Muscle layer of colon (tissue), 2 donors: Measurements from ENCODE around the gene LITAFD.
"Not testable (repeated sequence)": the region's sequence is repeated elsewhere in the genome, so short reads cannot be mapped to it uniquely, and the experiment has no call there.

ENCODE experiments used
- H3K27ac ChIP-seq: one replicate; pipeline ENCODE4 v1.7.0; 2013; ENCODE audit warnings: low read depth, mild to moderate bottlenecking, low read length, moderate library complexity
- H3K27me3 ChIP-seq, 2 donors: one replicate each; pipeline ENCODE4 v1.7.0; 2013; ENCODE audit warnings: low read length in 2 of 2, mild to moderate bottlenecking in 2 of 2; ENCODE audit not compliant: insufficient read depth in 2 of 2, control insufficient read depth in 1 of 2
- H3K36me3 ChIP-seq: one replicate; pipeline ENCODE4 v1.7.0; 2013; ENCODE audit warnings: mild to moderate bottlenecking, low read length; ENCODE audit not compliant: insufficient read depth
- H3K4me1 ChIP-seq: one replicate; pipeline ENCODE4 v1.7.0; 2013; ENCODE audit warnings: mild to moderate bottlenecking, low read length; ENCODE audit not compliant: insufficient read depth
- H3K4me3 ChIP-seq, 2 donors: one replicate each; pipeline ENCODE4 v1.7.0; 2013; ENCODE audit warnings: low read length in 2 of 2, low read depth in 1 of 2, mild to moderate bottlenecking in 1 of 2, moderate library complexity in 1 of 2
- H3K9ac ChIP-seq: one replicate; pipeline ENCODE4 v1.7.0; 2013; ENCODE audit warnings: low read length
- H3K9me3 ChIP-seq: one replicate; pipeline ENCODE4 v1.7.0; 2013; ENCODE audit warnings: mild to moderate bottlenecking, low read length
- donor health status: abdominal sarcoma.
- donor health status: Adenocarcinoma of cecum.

Gene LITAFD

DNA sequence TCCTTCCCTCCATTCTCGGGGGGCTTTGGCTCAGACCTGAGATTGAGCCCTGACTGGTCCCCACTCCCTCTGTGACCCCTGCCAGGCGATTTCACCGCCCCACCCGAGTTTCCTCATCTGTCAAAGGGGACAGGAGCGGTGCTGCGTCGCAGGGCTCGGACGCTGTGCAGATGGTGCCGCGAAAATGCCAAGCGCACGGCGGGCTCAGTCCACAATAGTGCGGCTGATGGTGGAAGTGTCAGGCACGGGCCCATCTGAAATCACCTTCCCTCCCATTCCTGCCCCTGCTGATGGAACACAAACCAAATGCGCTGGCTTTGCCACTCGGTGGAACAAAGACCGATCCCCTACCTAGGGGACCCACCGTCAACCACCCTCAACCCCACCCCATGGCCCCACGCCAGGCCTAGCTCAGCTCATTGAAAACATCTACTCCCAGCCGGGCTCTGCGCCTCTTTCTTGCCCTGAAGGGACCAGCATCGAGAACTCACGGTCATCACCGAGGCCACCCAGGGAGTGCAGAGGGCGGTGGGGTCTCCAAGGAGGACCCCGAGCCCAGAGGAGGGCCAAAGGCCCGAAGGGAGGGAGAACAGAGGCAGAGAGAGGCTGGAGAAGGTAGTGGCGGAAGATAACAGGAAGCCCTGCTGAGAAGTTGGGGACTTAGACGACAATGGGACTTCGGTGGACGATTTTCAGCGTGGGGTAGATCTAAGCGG, 14.8 kb upstream of the LITAFD start:
- Histone ChIP-seq H3K4me1 (peaks cover 39% of the 10 kb centered on the region), H3K27me3 (peaks cover 0 to 14% of the 10 kb centered on the region in 2 donors), H3K9ac (peak overlapping the region; percentile 63), H3K36me3 (no peaks in the 10 kb centered on the region), H3K9me3 (no peaks in the 10 kb centered on the region), H3K27ac (peak overlapping the region; percentile 83), H3K4me3 (peak overlapping the region; percentile 73 to 76)

DNA sequence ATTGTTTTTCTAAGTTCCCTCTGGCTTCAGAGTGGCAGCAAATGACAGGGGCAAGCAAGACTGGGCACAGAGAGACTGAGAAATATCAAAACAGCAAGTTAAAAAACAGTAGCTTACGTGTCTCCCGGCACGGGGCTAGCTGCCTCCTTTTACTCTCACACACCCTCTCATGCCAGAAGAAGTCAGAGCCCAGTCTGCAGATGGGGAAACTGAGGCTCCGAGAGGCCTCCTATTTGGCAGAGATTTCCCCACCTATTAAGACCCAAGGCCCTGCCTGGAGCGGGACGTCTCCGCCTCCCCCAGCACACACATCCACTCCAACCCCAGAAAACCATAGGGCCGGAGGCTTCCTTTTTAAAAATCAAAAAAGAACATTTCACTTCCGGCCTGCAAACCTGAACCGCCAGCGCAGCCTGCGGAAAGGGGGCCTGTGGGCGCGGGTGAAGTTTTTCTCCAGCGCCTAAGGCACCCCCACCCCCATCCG, 14.2 kb upstream of the LITAFD start:
- H3K36me3 ChIP-seq: no peaks in the 10 kb centered on the region
- H3K4me1 ChIP-seq: peaks cover 33% of the 10 kb centered on the region
- H3K9ac ChIP-seq: peak overlapping the region; percentile 63
- no peaks in the 10 kb centered on the region for H3K9me3 ChIP-seq
- peak overlapping the region; percentile 83 for H3K27ac ChIP-seq
- H3K27me3 ChIP-seq: peaks cover 0 to 14% of the 10 kb centered on the region in 2 donors
- H3K4me3 ChIP-seq: peak overlapping the region; percentile 73 to 76

DNA sequence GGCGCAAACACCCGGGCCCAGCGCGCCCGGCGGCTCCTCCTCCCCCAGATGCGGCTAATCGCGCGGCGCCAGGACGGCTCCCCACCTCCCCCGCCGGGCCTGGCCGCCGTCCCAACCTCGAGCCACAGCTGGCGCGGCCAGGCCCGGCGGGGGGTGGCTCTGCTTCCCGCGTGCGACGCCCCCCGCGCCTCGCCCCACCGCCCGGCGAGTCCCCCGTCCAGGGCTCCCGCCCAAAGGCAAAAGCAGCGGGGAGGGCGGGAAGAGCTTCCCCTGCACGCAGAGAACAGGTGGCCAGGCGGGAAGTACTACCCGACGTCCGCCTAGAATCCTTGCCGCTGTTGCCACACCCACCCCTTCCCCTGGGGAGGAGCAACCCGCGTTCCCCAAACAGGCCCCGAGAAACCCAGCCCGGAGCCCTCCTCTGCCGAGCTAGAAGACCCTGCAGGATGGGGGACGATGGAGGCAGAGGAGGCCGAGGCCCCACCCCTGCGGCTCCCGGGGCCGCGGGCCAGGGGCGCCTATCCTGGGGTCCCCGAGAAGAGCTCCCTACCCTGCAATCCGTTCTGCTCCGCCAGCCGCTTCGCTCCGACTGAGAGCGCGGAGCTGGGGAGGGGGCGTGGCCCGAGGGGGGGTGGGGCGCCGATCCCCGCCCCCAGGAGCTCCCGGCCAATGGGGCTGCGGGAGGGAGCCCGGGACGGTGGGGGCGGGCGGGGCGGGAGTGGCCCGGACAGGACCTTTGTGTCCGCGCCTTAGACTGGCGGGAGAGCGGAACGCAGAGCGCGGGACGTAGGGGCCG, 13.5 kb upstream of the LITAFD start, which contains the start of gene CARHSP1:
CARHSP1 (minus strand) TSS at position 591 of the 796 bp plus-strand sequence. CDS start 9,678 bp downstream, outside the sequence.
- no peaks in the 10 kb centered on the region for H3K36me3 ChIP-seq
- peak within 1 kb of the TSS; percentile 73 to 76 for H3K4me3 ChIP-seq
- H3K27ac ChIP-seq: peak within 1 kb of the TSS; percentile 83
- H3K9me3 ChIP-seq: no peaks in the 10 kb centered on the region
- peaks cover 0 to 14% of the 10 kb centered on the region in 2 donors for H3K27me3 ChIP-seq
- peaks cover 33% of the 10 kb centered on the region for H3K4me1 ChIP-seq
- H3K9ac ChIP-seq: peak within 1 kb of the TSS; percentile 63

DNA sequence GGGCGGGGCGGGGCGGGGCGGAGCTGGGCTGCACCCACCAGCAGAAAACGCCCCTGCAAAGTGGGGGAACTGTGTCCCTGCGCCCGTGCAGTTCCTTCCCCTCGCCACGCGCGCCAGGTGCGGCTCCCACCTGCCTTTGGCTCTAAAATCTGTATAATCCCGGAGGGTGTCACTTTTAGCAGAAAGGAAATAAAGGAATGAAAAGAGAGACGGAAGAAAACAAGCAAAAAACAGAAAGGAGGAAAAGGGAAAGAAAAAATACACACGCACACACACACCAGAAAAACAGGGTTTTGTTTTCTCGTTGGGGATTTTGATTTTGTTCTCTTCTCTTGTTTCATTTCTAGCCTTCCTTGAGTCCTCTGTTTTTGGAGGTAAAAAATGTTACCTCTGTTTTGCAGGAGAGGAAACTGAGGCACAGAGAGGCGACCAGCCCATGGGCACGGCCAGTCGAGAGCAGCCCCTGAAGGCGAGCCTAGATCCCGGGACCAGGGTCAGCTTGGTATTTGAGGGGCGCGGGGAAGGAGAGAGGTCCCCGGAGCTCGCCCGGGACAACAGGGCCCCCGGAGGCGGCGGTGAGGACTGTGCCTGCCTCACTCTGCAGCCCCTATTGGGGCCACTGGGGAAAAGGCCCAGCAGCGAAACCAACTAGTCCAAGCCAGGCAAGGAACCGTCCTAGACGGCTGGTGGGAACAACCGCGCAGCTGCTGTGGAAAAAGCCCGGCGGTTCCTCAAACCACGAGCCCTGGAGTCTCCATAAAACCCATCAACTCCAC, 12.8 kb upstream of the LITAFD start:
- peaks cover 25% of the 10 kb centered on the region for H3K4me1 ChIP-seq
- no peak overlapping the region for H3K27ac ChIP-seq
- peaks cover 0 to 14% of the 10 kb centered on the region in 2 donors for H3K27me3 ChIP-seq
- H3K4me3 ChIP-seq: peak overlapping the region in 1 of 2 donors; percentile 9
- no peak overlapping the region for H3K9ac ChIP-seq
- H3K36me3 ChIP-seq: no peaks in the 10 kb centered on the region
- no peaks in the 10 kb centered on the region for H3K9me3 ChIP-seq

DNA sequence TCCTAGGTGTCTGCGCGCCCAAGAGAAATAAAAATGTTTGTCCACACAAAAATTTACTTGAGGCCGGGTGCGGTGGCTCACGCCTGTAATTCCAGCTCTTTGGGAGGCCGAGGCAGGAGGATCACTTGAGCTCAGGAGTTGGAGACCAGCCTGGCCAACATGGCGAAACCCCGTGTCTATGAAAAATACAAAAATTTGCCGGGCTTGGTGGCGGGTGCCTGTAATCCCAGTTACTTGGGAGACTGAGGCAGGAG, 12.2 kb upstream of the LITAFD start:
- not testable (repeated sequence) for H3K36me3 ChIP-seq, H3K27ac ChIP-seq, H3K9me3 ChIP-seq, H3K4me3 ChIP-seq, H3K9ac ChIP-seq
- peaks cover 0 to 14% of the 10 kb centered on the region in 2 donors for H3K27me3 ChIP-seq
- peaks cover 21% of the 10 kb centered on the region for H3K4me1 ChIP-seq

DNA sequence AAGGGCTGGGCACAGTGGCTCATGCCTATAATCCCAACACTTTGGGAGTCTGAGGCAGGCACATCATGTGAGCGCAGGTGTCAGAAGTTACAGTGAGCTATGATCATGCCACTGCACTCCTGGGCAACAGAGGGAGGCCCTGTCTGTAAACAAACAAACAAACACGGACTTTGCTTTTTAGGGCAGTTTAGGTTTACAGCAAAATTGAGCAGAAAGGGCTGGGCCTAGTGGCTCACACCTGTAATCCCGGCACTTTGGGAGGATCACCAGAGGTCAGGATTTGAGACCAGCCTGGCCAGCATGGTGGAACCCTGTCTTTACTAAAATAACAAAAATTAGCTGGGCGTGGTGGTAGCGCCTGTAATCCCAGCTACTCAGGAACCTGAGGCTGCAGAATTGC, 10.1 kb upstream of the LITAFD start:
- no peaks in the 10 kb centered on the region for H3K9me3 ChIP-seq
- no peak overlapping the region for H3K9ac ChIP-seq
- H3K36me3 ChIP-seq: no peaks in the 10 kb centered on the region
- H3K27me3 ChIP-seq: peaks cover 0 to 6% of the 10 kb centered on the region in 2 donors
- H3K27ac ChIP-seq: no peak overlapping the region
- no peak overlapping the region for H3K4me3 ChIP-seq
- peaks cover 10% of the 10 kb centered on the region for H3K4me1 ChIP-seq

DNA sequence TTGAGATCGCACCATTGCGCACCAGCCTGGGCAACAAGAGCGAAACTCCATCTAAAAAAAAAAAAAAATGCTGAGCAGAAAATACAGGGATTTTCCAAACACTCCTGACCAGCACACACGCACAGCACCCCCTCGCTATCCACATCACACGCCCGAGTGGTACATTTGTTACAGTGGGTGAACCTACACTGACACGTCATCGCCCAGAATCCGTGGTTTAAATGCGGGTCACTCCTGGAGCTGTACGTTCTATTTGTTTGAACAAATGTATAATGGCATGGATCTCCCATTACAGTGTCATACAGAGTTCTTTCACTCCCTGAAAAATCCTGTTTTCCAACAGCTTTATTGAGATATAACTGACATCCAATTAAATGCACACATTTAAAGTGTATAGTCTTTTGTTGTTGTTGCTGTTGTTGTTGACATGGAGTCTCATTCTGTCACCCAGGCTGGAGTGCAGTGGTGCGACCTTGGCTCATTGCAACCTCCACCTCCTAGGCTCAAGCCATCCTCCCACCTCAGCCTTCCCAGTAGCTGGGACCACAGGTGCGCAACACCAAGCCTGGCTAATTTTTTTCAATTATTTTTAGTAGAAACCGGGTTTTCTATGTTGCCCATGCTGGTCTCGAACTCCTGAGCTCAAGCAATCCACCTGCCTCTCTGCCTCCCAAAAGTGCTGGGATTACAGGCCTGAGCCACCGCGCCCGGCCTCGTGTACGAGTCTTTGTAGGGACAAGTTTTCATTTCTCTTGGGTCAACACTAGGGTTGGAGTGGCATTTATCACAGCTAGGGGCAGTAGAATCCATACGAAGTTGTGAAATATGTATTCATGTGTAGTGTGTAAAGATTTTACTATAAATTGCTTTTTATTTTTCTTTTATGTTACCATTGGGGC, 8.9 kb upstream of the LITAFD start:
- no peaks in the 10 kb centered on the region for H3K27me3 ChIP-seq
- H3K36me3 ChIP-seq: no peaks in the 10 kb centered on the region
- H3K27ac ChIP-seq: no peak overlapping the region
- H3K9me3 ChIP-seq: no peaks in the 10 kb centered on the region
- H3K4me1 ChIP-seq: no peaks in the 10 kb centered on the region
- H3K4me3 ChIP-seq: no peak overlapping the region
- no peak overlapping the region for H3K9ac ChIP-seq

DNA sequence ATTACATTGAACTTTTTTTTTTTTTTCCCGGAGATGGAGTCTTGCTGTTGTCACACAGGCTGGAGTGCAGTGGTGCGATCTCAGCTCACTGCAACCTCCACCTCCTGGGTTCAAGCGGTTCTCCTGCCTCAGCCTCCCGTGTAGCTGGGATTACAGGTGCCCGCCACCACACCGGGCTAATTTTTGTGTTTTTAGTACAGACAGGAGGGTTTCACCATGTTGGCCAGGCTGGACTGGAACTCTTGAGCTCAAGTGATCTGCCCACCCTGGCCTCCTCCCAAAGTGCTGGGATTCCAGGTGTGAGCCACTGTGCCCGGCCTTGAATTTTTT, 8.3 kb upstream of the LITAFD start:
- H3K9me3 ChIP-seq, H3K9ac ChIP-seq, H3K4me1 ChIP-seq, H3K27ac ChIP-seq, H3K4me3 ChIP-seq, H3K36me3 ChIP-seq, H3K27me3 ChIP-seq: not testable (repeated sequence)

DNA sequence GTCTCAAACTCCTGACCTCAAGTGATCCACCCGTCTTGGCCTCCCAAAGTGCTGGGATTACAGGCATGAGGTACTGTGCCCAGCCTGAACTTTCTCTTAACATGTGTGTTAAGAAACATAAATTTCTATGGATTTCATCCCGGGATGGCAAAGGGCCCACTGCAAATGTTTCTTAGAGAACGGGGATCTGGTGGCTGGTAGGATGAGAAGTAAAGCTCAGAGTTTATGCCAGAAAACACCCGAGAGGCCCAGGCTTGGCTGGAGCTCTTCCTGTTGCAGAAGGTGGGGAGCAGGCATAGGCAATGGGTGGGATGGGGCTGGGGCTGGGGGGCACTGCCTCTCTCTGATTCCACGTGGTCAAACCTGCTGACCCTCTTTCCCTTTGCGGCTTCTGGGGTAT, 7.8 kb upstream of the LITAFD start:
- no peaks in the 10 kb centered on the region for H3K9me3 ChIP-seq
- H3K27ac ChIP-seq: no peak overlapping the region
- H3K36me3 ChIP-seq: no peaks in the 10 kb centered on the region

DNA sequence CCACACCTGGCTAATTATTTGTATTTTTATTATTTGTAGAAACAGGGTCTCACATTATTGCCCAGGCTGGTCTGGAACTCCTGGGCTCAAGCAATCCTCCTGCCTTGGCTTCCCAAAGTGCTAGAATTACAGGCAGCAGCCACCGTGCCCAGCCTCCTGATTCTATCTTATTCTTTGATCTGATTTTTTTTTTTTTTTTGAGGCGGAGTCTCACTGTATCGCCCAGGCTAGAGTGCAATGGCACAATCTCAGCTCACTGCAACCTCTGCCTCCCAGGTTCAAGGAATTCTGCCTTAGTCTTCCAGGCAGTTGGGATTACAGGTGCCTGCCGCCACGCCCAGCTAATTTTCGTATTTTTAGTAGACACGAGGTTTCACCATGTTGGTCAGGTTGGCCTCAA, 6.8 kb upstream of the LITAFD start:
- not testable (repeated sequence) for H3K9ac ChIP-seq, H3K27ac ChIP-seq, H3K27me3 ChIP-seq, H3K36me3 ChIP-seq, H3K9me3 ChIP-seq, H3K4me1 ChIP-seq, H3K4me3 ChIP-seq

More for the DNA sequence above, 7.8 kb upstream of the LITAFD start:
- no peak overlapping the region for H3K9ac ChIP-seq
- H3K4me3 ChIP-seq: no peak overlapping the region
- no peaks in the 10 kb centered on the region for H3K27me3 ChIP-seq
- no peaks in the 10 kb centered on the region for H3K4me1 ChIP-seq
